Measurements from ENCODE around the gene ATF3. TPM values are rescaled to one million over a fixed set of nuclear protein-coding genes. Genes with fewer than 3 reads are reported as not detected.

The ATF3 gene
- total RNA-seq, 1 experiment from 2014 or later, result 21.8 TPM

GRCh38 chr1:212621949-212622305, 13.4 kb downstream of the ATF3 start:
- no peaks in the 10 kb centered on the region for H3K27me3 ChIP-seq (replicated peaks; ENCODE audit: control insufficient read depth, insufficient read depth, low read length)
- ChIA-PET CTCF (no interaction called here), POLR2A (no interaction called here)
- Mint-ChIP-seq H3K27ac (ENCODE audit: unreplicated experiment) (no peak overlapping the region), H3K4me3 (ENCODE audit: unreplicated experiment) (no peak overlapping the region), H3K9me3 (ENCODE audit: unreplicated experiment) (no peaks in the 10 kb centered on the region), H3K4me1 (ENCODE audit: low read depth, unreplicated experiment) (no peaks in the 10 kb centered on the region), H3K27me3 (ENCODE audit: insufficient read depth, unreplicated experiment) (no peaks in the 10 kb centered on the region), H3K36me3 (ENCODE audit: insufficient read depth, unreplicated experiment) (peaks cover 41% of the 10 kb centered on the region)
- no peaks in the 10 kb centered on the region for H3K4me1 ChIP-seq
- H3K4me3 ChIP-seq (ENCODE audit: low read depth, low read length), result no peak overlapping the region
- no peaks in the 10 kb centered on the region for H3K9me3 ChIP-seq
- DNase-seq, result no peak
- intact Hi-C loops (cut with micrococcal nuclease; ENCODE audit: unreplicated experiment), result no loop called here
- TF ChIP-seq CTCF (IDR thresholded peaks at IDR 0.05; ENCODE audit: insufficient read depth in 1 of 2, low read depth in 1 of 2, low read length in 1 of 2, severe bottlenecking in 1 of 2, unreplicated experiment in 1 of 2), result no peak
- H3K36me3 ChIP-seq (ENCODE audit: control insufficient read depth, insufficient read depth, low read length), result no peaks in the 10 kb centered on the region
- BruUV-seq (replicated peaks), result no TSS peak

DNA sequence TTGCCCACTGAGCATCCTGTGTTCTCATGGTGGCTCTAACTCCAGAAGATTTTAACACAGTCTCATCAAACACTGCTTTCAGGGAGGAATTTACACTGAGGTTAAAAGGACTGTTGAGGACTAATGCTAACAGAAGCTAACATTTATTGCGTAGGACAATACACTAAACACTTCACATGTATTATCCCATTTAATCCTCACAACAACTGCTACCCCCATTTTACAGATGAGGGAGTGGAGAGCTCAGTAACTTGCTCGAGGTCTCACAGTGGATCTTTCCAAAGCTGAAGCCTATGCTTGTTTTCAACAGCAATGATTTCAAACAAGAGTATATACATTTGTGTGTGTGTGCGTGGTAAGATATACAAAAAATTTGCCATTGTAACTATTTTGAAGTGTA, 13.9 kb downstream of the ATF3 start:
- CTCF ChIA-PET, result no interaction called here
- peaks cover 36% of the 10 kb centered on the region for H3K36me3 Mint-ChIP-seq (ENCODE audit: insufficient read depth, unreplicated experiment)
- BruUV-seq (replicated peaks), result no TSS peak

DNA sequence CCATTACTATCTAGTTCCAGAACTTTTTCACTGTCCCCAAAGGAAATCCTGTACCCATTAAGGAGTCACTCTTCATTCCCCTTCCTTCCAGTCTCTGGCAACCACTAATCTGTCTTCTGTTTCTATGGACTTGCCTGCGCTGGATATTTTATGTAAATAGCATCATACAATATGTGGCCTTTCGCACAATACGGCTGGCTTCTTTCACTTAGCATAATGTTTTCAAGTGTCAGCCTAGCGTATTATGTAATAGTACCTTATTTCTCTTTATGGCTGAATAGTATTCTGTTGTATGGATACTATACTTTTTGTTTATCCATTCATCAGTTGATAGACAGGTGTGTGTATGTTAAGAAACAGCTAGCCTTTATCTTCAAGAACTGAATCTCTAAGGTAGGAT, 14.3 kb downstream of the ATF3 start:
- intact Hi-C loops (cut with micrococcal nuclease; ENCODE audit: unreplicated experiment), result no loop called here
- Mint-ChIP-seq H3K4me3 (ENCODE audit: unreplicated experiment) (no peak overlapping the region), H3K36me3 (ENCODE audit: insufficient read depth, unreplicated experiment) (peaks cover 35% of the 10 kb centered on the region), H3K4me1 (ENCODE audit: low read depth, unreplicated experiment) (no peaks in the 10 kb centered on the region), H3K27ac (ENCODE audit: unreplicated experiment) (no peak overlapping the region), H3K27me3 (ENCODE audit: insufficient read depth, unreplicated experiment) (no peaks in the 10 kb centered on the region), H3K9me3 (ENCODE audit: unreplicated experiment) (no peaks in the 10 kb centered on the region)
- Histone ChIP-seq H3K27me3 (replicated peaks; ENCODE audit: control insufficient read depth, insufficient read depth, low read length) (no peaks in the 10 kb centered on the region), H3K36me3 (ENCODE audit: control insufficient read depth, insufficient read depth, low read length) (no peaks in the 10 kb centered on the region), H3K4me1 (no peaks in the 10 kb centered on the region), H3K4me3 (ENCODE audit: low read depth, low read length) (no peak overlapping the region), H3K9me3 (no peaks in the 10 kb centered on the region)
- BruUV-seq (replicated peaks), result no TSS peak
- POLR2A ChIA-PET, result no interaction called here
- no peak for TF ChIP-seq CTCF (IDR thresholded peaks at IDR 0.05; ENCODE audit: insufficient read depth in 1 of 2, low read depth in 1 of 2, low read length in 1 of 2, severe bottlenecking in 1 of 2, unreplicated experiment in 1 of 2)
- DNase-seq, result no peak
- CTCF ChIA-PET, result no interaction called here

More for the DNA sequence above, 13.9 kb downstream of the ATF3 start:
- POLR2A ChIA-PET, result no interaction called here
- no peaks in the 10 kb centered on the region for H3K36me3 ChIP-seq (ENCODE audit: control insufficient read depth, insufficient read depth, low read length)
- H3K27me3 ChIP-seq (replicated peaks; ENCODE audit: control insufficient read depth, insufficient read depth, low read length), result no peaks in the 10 kb centered on the region
- intact Hi-C loops (cut with micrococcal nuclease; ENCODE audit: unreplicated experiment), result no loop called here
- H3K4me1 Mint-ChIP-seq (ENCODE audit: low read depth, unreplicated experiment), result no peaks in the 10 kb centered on the region
- H3K4me1 ChIP-seq, result no peaks in the 10 kb centered on the region
- H3K27me3 Mint-ChIP-seq (ENCODE audit: insufficient read depth, unreplicated experiment), result no peaks in the 10 kb centered on the region
- H3K9me3 ChIP-seq, result no peaks in the 10 kb centered on the region
- H3K27ac Mint-ChIP-seq (ENCODE audit: unreplicated experiment), result no peak overlapping the region
- no peaks in the 10 kb centered on the region for H3K9me3 Mint-ChIP-seq (ENCODE audit: unreplicated experiment)
- H3K4me3 ChIP-seq (ENCODE audit: low read depth, low read length), result no peak overlapping the region
- no peak overlapping the region for H3K4me3 Mint-ChIP-seq (ENCODE audit: unreplicated experiment)
- no peak for DNase-seq
- TF ChIP-seq CTCF (IDR thresholded peaks at IDR 0.05; ENCODE audit: insufficient read depth in 1 of 2, low read depth in 1 of 2, low read length in 1 of 2, severe bottlenecking in 1 of 2, unreplicated experiment in 1 of 2), result no peak

Data from Caco-2 (cell line).